BE2C (cell line): ENCODE data around the gene CD200.

Source experiments
- DNase-seq: peaks from one replicate; pipeline ENCODE4 v3.0.0-alpha.2; 2020
- H3K27me3 ChIP-seq: fragments of 250-450 bp; sonication (Bioruptor Pico); 2 replicates; pipeline ENCODE4 v1.5.1; 2020; ENCODE audit warnings: mild to moderate bottlenecking
- H3K36me3 ChIP-seq: fragments of 250-450 bp; sonication (Bioruptor Pico); 2 replicates; pipeline ENCODE4 v1.5.1; 2020; ENCODE audit warnings: mild to moderate bottlenecking
- H3K4me1 ChIP-seq: fragments of 250-450 bp; sonication (Bioruptor Pico); 2 replicates; pipeline ENCODE4 v1.5.1; 2020
- H3K4me3 ChIP-seq: 2 replicates; pipeline ENCODE4 v1.5.1; 2011; ENCODE audit warnings: low read depth, low read length
- H3K9me3 ChIP-seq: fragments of 250-450 bp; sonication (Bioruptor Pico); 2 replicates; pipeline ENCODE4 v1.5.1; 2020
- TF ChIP-seq, protein P1 (sequence below): IDR thresholded peaks from 2 replicates; pipeline ENCODE4 v1.5.1; 2012; ENCODE audit warnings: mild to moderate bottlenecking, low read depth, low read length

CD200 gene

DNA sequence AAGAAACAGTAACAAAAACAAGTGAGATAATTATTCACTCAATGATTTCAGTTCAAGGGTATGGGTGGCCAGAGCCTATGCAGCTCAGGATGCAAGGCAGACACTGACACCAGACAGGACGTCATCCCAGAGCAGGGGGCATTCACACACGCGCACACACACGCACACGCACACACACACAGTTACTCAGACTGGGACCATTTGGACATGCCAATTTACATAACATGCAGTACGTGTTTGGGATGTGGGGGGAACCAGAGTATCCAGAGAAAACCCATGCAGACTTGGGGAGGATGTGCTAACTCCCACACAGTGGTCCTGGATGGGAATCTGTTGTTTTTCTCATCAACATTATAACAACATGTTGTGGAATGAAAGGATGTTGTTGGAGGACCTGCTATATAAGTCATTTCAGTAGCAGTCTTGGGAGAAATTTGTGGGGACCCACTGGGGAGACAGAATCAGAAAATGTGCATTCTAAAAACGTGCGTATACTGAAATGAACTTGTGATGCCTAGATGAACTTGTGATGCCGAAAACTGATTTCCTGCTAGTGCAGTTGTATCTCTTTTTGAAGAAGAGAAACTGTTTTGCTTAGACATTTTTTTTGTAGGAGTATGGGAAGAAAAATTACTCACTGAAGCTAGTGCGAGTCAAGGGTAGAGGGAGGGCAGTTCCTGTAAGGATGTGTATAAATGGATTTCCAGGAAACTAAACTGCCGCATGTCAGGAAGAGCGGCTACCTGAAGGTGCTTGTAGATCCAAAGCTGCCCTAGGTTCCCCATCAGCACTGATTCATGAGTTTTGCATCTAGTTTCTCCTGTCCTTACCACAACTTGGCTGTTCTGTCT lies 25.2 kb downstream of the CD200 start:
- Histone ChIP-seq H3K4me1 (no peaks in the 10 kb centered on the region), H3K9me3 (no peaks in the 10 kb centered on the region), H3K27me3 (no peaks in the 10 kb centered on the region), H3K36me3 (no peaks in the 10 kb centered on the region), H3K4me3 (no peak overlapping the region)
- TF ChIP-seq, protein P1, sequence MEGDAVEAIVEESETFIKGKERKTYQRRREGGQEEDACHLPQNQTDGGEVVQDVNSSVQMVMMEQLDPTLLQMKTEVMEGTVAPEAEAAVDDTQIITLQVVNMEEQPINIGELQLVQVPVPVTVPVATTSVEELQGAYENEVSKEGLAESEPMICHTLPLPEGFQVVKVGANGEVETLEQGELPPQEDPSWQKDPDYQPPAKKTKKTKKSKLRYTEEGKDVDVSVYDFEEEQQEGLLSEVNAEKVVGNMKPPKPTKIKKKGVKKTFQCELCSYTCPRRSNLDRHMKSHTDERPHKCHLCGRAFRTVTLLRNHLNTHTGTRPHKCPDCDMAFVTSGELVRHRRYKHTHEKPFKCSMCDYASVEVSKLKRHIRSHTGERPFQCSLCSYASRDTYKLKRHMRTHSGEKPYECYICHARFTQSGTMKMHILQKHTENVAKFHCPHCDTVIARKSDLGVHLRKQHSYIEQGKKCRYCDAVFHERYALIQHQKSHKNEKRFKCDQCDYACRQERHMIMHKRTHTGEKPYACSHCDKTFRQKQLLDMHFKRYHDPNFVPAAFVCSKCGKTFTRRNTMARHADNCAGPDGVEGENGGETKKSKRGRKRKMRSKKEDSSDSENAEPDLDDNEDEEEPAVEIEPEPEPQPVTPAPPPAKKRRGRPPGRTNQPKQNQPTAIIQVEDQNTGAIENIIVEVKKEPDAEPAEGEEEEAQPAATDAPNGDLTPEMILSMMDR, result no peak
- no peak for DNase-seq

DNA sequence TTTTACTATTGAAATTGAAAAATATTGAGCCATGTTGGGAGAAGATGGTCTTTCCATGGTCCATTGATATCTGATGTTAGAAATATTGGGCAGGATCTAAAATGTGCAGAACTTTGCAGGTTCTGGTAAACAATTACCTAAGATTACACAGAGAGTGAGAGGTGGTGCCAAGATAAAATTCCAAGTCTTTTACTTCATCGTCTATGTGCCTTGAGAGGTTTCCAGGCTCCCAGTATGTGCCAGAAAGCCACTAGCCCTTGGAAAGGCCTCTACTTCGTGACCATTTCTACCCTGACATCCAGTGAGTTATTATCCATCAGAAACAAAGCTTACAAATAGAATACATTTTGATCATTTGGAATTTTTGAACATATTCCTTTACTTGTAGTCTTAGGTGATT lies 27.6 kb downstream of the CD200 start:
- no peaks in the 10 kb centered on the region for H3K36me3 ChIP-seq
- no peaks in the 10 kb centered on the region for H3K4me1 ChIP-seq
- H3K9me3 ChIP-seq, result no peaks in the 10 kb centered on the region
- no peak overlapping the region for H3K4me3 ChIP-seq
- no peak for DNase-seq
- H3K27me3 ChIP-seq, result no peaks in the 10 kb centered on the region
- TF ChIP-seq, protein P1, result no peak

DNA sequence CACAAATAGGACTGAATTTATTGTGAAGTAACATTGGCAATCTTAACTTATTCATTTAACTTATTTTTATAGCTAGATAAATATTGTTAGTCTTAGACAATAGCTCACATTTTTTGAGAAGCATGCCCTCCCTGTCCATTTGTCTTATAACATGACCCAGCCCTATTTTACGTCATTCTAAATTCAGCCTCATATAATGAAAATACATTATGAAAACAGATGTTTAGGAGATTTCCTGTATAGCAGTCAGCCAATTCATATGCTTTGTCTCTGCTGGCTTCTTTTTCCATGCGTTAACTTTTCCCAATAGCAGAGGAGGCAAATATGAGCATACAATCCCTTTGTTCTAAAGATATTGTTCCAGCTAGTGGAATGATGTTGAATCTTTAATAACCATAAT lies 29.3 kb downstream of the CD200 start:
- TF ChIP-seq, protein P1, result no peak
- H3K27me3 ChIP-seq, result no peaks in the 10 kb centered on the region
- H3K4me3 ChIP-seq, result no peak overlapping the region
- DNase-seq, result no peak
- H3K36me3 ChIP-seq, result no peaks in the 10 kb centered on the region
- H3K4me1 ChIP-seq, result no peaks in the 10 kb centered on the region
- no peaks in the 10 kb centered on the region for H3K9me3 ChIP-seq

DNA sequence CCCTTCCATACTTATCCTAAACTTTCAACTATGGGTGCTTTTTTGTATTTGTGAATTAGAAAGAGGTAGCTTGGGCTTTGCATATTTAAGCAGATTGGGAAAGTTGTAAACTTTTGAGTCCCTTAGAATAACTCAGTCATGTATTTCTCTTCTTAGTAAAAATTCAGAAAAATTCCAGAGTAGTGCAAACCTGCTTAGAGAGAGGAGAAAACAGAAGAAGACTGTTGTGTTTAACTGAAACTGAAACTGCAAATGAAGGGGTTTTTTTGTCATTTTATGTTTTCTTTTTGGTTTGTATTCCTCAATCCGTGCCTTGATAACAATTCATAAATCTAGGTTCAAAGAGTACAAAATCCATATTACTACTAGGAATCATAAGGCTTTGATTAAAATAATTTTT lies 31.3 kb downstream of the CD200 start:
- no peaks in the 10 kb centered on the region for H3K27me3 ChIP-seq
- H3K4me3 ChIP-seq, result no peak overlapping the region
- TF ChIP-seq, protein P1, result no peak
- no peaks in the 10 kb centered on the region for H3K4me1 ChIP-seq
- no peak for DNase-seq
- H3K36me3 ChIP-seq, result no peaks in the 10 kb centered on the region
- no peaks in the 10 kb centered on the region for H3K9me3 ChIP-seq

DNA sequence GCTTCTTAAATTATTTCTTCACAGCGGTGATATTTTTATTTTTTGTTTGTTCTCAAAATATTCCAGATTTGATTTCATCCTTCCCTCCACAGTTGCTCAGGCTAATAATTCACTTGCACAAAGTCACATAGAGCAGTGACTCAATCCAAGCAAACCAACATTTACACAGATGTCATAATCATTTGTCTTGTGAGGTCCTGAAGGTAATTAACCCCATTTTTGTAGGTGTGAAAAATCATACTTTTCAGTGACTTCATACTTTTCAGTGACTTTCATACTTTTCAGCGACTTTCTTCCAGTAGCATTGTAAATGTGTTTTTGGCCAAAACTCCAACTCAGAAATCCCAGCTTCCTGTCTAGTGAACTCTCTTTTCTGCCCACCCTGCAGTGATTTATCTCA lies 32.1 kb downstream of the CD200 start:
- Histone ChIP-seq H3K4me1 (no peaks in the 10 kb centered on the region), H3K9me3 (no peaks in the 10 kb centered on the region), H3K36me3 (no peaks in the 10 kb centered on the region), H3K4me3 (no peak overlapping the region), H3K27me3 (no peaks in the 10 kb centered on the region)
- no peak for DNase-seq
- TF ChIP-seq, protein P1, result no peak

DNA sequence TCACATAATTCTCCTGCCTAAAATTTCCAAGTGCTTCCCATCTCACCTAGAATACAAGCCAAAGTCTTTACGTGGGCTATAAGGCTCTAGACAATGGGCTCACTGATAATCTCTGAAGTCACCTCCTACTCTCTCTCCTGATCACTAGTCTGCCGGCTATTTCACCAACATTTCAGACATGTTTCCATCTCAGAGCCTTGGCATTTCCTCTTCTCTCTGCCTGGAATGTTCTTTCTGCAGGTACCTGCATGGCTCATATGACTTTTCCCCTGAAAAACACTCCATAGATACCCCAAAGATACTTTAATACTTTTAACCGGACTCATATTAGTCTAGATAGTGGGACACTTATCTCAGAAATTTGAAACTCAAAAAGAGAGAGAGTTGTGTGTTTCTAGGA lies 32.7 kb downstream of the CD200 start:
- Histone ChIP-seq H3K36me3 (no peaks in the 10 kb centered on the region), H3K4me3 (no peak overlapping the region), H3K9me3 (no peaks in the 10 kb centered on the region), H3K27me3 (no peaks in the 10 kb centered on the region), H3K4me1 (no peaks in the 10 kb centered on the region)
- DNase-seq, result no peak
- TF ChIP-seq, protein P1, result no peak
